Adrenal gland (tissue), 5 donors: ENCODE measurements around the gene CYSLTR1.

Source experiments
- POLR2A ChIP-seq, 2 donors: fragments of 450-650 bp; IDR thresholded peaks; one replicate each; pipeline ENCODE4 v1.6.1; 2017; ENCODE audit warnings: antibody characterized with exemption in 2 of 2, mild to moderate bottlenecking in 2 of 2, moderate library complexity in 1 of 2
- TF ChIP-seq, protein P1 (sequence below), 6 experiments: fragments of 450-650 bp in 4 of 6; fragments of 200-600 bp in 2 of 6; sonication (generic) in 1 of 6; IDR thresholded peaks; 1 replicate in 5 of 6; 2 replicates in 1 of 6; pipeline versions ENCODE4 v1.5.1 to v1.8.0; 2016 to 2021; ENCODE audit warnings: antibody characterized with exemption in 6 of 6, mild to moderate bottlenecking in 2 of 6, moderate library complexity in 1 of 6
- donor health status: DM: no; HTN: no; CAD: no.

DNA sequence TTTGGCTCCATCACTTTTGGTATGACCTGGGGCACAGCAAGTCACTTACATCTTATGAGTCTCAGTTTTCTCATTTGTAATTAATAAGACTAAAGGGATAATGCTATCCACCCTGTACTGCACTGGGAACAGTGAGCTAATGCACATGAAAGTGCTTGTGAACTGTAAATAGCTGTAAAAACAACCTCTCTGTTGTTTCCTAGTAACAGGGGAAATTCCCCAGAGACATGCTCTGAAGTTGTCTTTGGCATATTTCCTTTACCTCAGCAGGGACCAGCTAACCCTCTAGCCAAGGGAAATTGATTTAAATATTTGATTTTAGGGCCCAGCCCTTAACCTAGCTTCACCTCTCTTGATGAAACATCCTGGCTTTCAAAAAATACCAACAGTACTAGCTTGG is 6.1 kb upstream of the CYSLTR1 start:
- TF ChIP-seq, protein P1, sequence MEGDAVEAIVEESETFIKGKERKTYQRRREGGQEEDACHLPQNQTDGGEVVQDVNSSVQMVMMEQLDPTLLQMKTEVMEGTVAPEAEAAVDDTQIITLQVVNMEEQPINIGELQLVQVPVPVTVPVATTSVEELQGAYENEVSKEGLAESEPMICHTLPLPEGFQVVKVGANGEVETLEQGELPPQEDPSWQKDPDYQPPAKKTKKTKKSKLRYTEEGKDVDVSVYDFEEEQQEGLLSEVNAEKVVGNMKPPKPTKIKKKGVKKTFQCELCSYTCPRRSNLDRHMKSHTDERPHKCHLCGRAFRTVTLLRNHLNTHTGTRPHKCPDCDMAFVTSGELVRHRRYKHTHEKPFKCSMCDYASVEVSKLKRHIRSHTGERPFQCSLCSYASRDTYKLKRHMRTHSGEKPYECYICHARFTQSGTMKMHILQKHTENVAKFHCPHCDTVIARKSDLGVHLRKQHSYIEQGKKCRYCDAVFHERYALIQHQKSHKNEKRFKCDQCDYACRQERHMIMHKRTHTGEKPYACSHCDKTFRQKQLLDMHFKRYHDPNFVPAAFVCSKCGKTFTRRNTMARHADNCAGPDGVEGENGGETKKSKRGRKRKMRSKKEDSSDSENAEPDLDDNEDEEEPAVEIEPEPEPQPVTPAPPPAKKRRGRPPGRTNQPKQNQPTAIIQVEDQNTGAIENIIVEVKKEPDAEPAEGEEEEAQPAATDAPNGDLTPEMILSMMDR (IDR thresholded peaks at IDR 0.05) = no peak
- no peak for TF ChIP-seq POLR2A (IDR thresholded peaks at IDR 0.05)
